Trophoblast cell (in vitro differentiated cells and primary cell): Measurements from ENCODE around the gene NKAPD1.

Experiments
- DNase-seq, 2 donors: peaks; one replicate each; pipeline ENCODE4 v3.0.0-alpha.2; 2016
- H2AFZ ChIP-seq: 2 replicates; pipeline ENCODE4 v1.6.1; 2013; ENCODE audit warnings: low read length, moderate library complexity, mild to moderate bottlenecking; ENCODE audit not compliant: insufficient read depth, poor library complexity
- H2AK5ac ChIP-seq: 2 replicates; pipeline ENCODE4 v1.6.1; 2013; ENCODE audit warnings: mild to moderate bottlenecking, low read length
- H2BK120ac ChIP-seq: 2 replicates; pipeline ENCODE4 v1.6.1; 2013; ENCODE audit warnings: low read length, mild to moderate bottlenecking, moderate library complexity; ENCODE audit not compliant: insufficient read depth, poor library complexity
- H2BK12ac ChIP-seq: 2 replicates; pipeline ENCODE4 v1.6.1; 2013; ENCODE audit warnings: mild to moderate bottlenecking, low read length, moderate library complexity
- H2BK5ac ChIP-seq: 2 replicates; pipeline ENCODE4 v1.6.1; 2013; ENCODE audit warnings: low read length, low read depth, moderate library complexity, mild to moderate bottlenecking; ENCODE audit not compliant: poor library complexity
- H3K14ac ChIP-seq: 2 replicates; pipeline ENCODE4 v1.6.1; 2013; ENCODE audit warnings: mild to moderate bottlenecking, low read length
- H3K18ac ChIP-seq: 2 replicates; pipeline ENCODE4 v1.6.1; 2013; ENCODE audit warnings: mild to moderate bottlenecking, low read length
- H3K23ac ChIP-seq: 2 replicates; pipeline ENCODE4 v1.6.1; 2013; ENCODE audit warnings: low read length
- H3K27ac ChIP-seq: 2 replicates; pipeline ENCODE4 v1.5.1; 2013; ENCODE audit warnings: low read depth, mild to moderate bottlenecking, inconsistent platforms, low read length, moderate library complexity
- H3K27me3 ChIP-seq: 2 replicates; pipeline ENCODE4 v1.6.1; 2013; ENCODE audit warnings: inconsistent platforms, mild to moderate bottlenecking, low read length, moderate library complexity; ENCODE audit not compliant: insufficient read depth
- H3K36me3 ChIP-seq, 2 experiments: 1 replicate in 1 of 2; 2 replicates in 1 of 2; pipeline ENCODE4 v1.6.1; 2013; ENCODE audit warnings: low read length in 2 of 2, mild to moderate bottlenecking in 2 of 2, moderate library complexity in 1 of 2; ENCODE audit not compliant: insufficient read depth in 2 of 2, control insufficient read depth in 1 of 2
- H3K4ac ChIP-seq: 2 replicates; pipeline ENCODE4 v1.6.1; 2013; ENCODE audit warnings: low read depth, mild to moderate bottlenecking, low read length, moderate library complexity
- H3K4me1 ChIP-seq, 2 experiments: 1 replicate in 1 of 2; 2 replicates in 1 of 2; pipeline ENCODE4 v1.6.1; 2013; ENCODE audit warnings: low read length in 2 of 2, mild to moderate bottlenecking in 2 of 2, moderate library complexity in 1 of 2; ENCODE audit not compliant: insufficient read depth in 2 of 2, control insufficient read depth in 1 of 2
- H3K4me2 ChIP-seq: 2 replicates; pipeline ENCODE4 v1.6.1; 2013; ENCODE audit warnings: inconsistent platforms, mild to moderate bottlenecking, low read length, moderate library complexity
- H3K4me3 ChIP-seq: 2 replicates; pipeline ENCODE4 v1.5.1; 2013; ENCODE audit warnings: mild to moderate bottlenecking, low read depth, low read length, inconsistent platforms
- H3K79me1 ChIP-seq: one replicate; pipeline ENCODE4 v1.6.1; 2013; ENCODE audit warnings: low read length
- H3K79me2 ChIP-seq: 2 replicates; pipeline ENCODE4 v1.6.1; 2013; ENCODE audit warnings: low read length, mild to moderate bottlenecking; ENCODE audit not compliant: control insufficient read depth, insufficient read depth, poor library complexity
- H3K9ac ChIP-seq: 2 replicates; pipeline ENCODE4 v1.6.1; 2013; ENCODE audit warnings: mild to moderate bottlenecking, low read length
- H3K9me3 ChIP-seq: 2 replicates; pipeline ENCODE4 v1.6.1; 2013; ENCODE audit warnings: low read depth, mild to moderate bottlenecking, control low read depth, inconsistent platforms, low read length; ENCODE audit not compliant: insufficient read depth
- H4K12ac ChIP-seq: 2 replicates; pipeline ENCODE4 v1.6.1; 2013; ENCODE audit warnings: low read depth, mild to moderate bottlenecking, low read length, moderate library complexity
- H4K8ac ChIP-seq: 2 replicates; pipeline ENCODE4 v1.6.1; 2013; ENCODE audit warnings: low read depth, mild to moderate bottlenecking, low read length, moderate library complexity
- H4K91ac ChIP-seq: one replicate; pipeline ENCODE4 v1.6.1; 2013; ENCODE audit warnings: low read depth, mild to moderate bottlenecking, low read length, moderate library complexity
- WGBS: extraction: QIAGEN DNeasy Blood & Tissue Kit; methylation state at CpG from one replicate; pipeline ENCODE4 v1.1.7; 2013; ENCODE audit warnings: missing lambda C conversion rate; ENCODE audit not compliant: insufficient read length, insufficient coverage; ENCODE audit errors: extremely low coverage; 5-methylcytosine and 5-hydroxymethylcytosine counted together

The NKAPD1 gene

DNA sequence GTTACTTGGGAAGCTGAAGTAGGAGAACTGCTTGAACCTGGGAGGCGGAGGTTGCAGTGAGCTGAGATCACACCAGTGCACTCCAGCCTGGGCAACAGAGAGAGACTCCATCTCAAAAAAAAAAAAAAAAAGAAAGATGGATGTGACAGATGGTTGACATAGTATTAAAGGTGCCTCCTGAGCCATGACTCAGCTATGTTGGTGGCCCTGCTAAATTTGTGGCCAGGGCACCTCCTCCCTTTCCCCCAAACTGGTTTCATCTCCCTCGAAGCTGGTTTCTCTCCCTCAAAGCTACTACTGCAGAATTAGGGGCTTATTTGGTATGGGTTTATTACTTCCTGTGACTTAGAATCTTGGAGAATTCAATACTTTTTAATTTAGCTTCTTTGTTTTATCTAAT, 44.1 kb downstream of the NKAPD1 start:
- Histone ChIP-seq H2BK120ac (no peak overlapping the region), H3K4ac (no peak overlapping the region), H2AK5ac (no peak overlapping the region), H3K9me3 (no peaks in the 10 kb centered on the region), H3K4me1 (no peaks in the 10 kb centered on the region), H3K79me1 (no peaks in the 10 kb centered on the region), H3K9ac (no peak overlapping the region), H4K8ac (no peak overlapping the region), H2BK5ac (no peak overlapping the region), H3K27me3 (no peaks in the 10 kb centered on the region), H4K91ac (no peak overlapping the region), H3K14ac (no peak overlapping the region), H2AFZ (no peak overlapping the region), H3K23ac (no peak overlapping the region), H3K27ac (no peak overlapping the region), H2BK12ac (no peak overlapping the region), H3K79me2 (no peaks in the 10 kb centered on the region), H3K4me3 (no peak overlapping the region), H3K18ac (no peak overlapping the region), H3K4me2 (no peak overlapping the region), H4K12ac (no peak overlapping the region), H3K36me3 (no peaks in the 10 kb centered on the region)
- WGBS: no CpG with 5 or more reads among the region's 2 CpGs
- DNase-seq: no peak

DNA sequence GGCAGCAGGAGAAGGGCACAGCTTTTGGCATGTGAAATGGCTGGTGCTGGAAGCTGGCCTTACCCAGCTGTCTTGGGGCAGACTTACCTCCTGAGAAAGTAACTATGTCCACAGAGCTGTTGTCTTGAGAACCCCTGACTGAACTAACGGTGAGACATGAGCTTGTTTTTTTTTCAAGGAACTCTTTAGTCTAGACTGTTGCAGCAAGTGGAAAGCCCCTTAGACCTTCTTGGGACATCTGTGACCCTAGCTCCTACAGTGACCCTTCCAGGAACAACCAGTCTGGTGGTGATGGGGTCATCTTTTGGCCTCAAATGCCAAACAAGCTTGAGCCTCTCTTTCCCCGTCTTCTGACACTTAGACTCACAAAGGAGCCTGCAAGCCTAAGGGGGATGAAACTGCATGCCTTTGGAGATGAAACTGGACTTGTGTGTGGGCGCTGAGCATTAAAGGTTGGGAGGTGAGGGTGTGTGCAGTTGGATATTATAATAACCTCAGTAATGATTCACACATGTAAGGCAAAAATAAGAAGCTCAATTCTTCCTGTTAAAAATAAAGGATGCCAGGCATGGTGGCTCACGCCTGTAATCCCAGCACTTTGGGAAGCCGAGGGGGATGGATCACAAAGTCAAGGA, 48.0 kb downstream of the NKAPD1 start:
- WGBS: no CpG with 5 or more reads among the region's 5 CpGs
- Histone ChIP-seq H2AK5ac (no peak overlapping the region), H3K27me3 (no peaks in the 10 kb centered on the region), H3K18ac (no peak overlapping the region), H4K8ac (no peak overlapping the region), H4K91ac (no peak overlapping the region), H3K4me2 (no peak overlapping the region), H3K14ac (no peak overlapping the region), H3K9ac (no peak overlapping the region), H3K23ac (no peak overlapping the region), H4K12ac (no peak overlapping the region), H3K36me3 (no peaks in the 10 kb centered on the region), H3K4ac (no peak overlapping the region), H2BK5ac (no peak overlapping the region), H3K27ac (no peak overlapping the region), H3K79me1 (no peaks in the 10 kb centered on the region), H3K4me1 (no peaks in the 10 kb centered on the region), H3K4me3 (no peak overlapping the region), H2BK120ac (no peak overlapping the region), H3K79me2 (no peaks in the 10 kb centered on the region), H2AFZ (no peak overlapping the region), H2BK12ac (no peak overlapping the region), H3K9me3 (no peaks in the 10 kb centered on the region)
- DNase-seq: no peak

- Histone ChIP-seq H2AK5ac (no peak overlapping the region), H4K8ac (no peak overlapping the region), H3K79me1 (no peaks in the 10 kb centered on the region), H3K23ac (no peak overlapping the region), H3K4me2 (no peak overlapping the region), H3K18ac (no peak overlapping the region), H3K4me3 (no peak overlapping the region), H2BK120ac (no peak overlapping the region), H3K27me3 (no peaks in the 10 kb centered on the region), H3K27ac (no peak overlapping the region), H4K91ac (no peak overlapping the region), H4K12ac (no peak overlapping the region), H3K9ac (no peak overlapping the region), H3K14ac (no peak overlapping the region), H2AFZ (no peak overlapping the region), H2BK12ac (no peak overlapping the region), H3K79me2 (no peaks in the 10 kb centered on the region), H3K4me1 (no peaks in the 10 kb centered on the region), H3K36me3 (no peaks in the 10 kb centered on the region), H2BK5ac (no peak overlapping the region), H3K9me3 (no peaks in the 10 kb centered on the region), H3K4ac (no peak overlapping the region)
- no peak for DNase-seq
- no CpG with 5 or more reads among the region's 4 CpGs for WGBS
These were observed 49.0 kb downstream of the NKAPD1 start for GRCh38 chr11:112123129-112123528.

GRCh38 chr11:112127056-112127455, 53.0 kb downstream of the NKAPD1 start:
- DNase-seq: no peak
- H4K8ac ChIP-seq: no peak overlapping the region
- H3K14ac ChIP-seq: no peak overlapping the region
- no peak overlapping the region for H3K18ac ChIP-seq
- H3K4me1 ChIP-seq: no peaks in the 10 kb centered on the region
- H4K91ac ChIP-seq: no peak overlapping the region
- no peak overlapping the region for H3K23ac ChIP-seq
- H3K4me2 ChIP-seq: no peak overlapping the region
- no peak overlapping the region for H2AFZ ChIP-seq
- no peak overlapping the region for H3K4ac ChIP-seq
- H3K9me3 ChIP-seq: no peaks in the 10 kb centered on the region
- no peak overlapping the region for H3K9ac ChIP-seq
- no peak overlapping the region for H2AK5ac ChIP-seq
- no peaks in the 10 kb centered on the region for H3K27me3 ChIP-seq
- H4K12ac ChIP-seq: no peak overlapping the region
- no peak overlapping the region for H2BK12ac ChIP-seq
- H2BK120ac ChIP-seq: no peak overlapping the region
- no peak overlapping the region for H3K27ac ChIP-seq
- no peaks in the 10 kb centered on the region for H3K79me2 ChIP-seq
- no peak overlapping the region for H3K4me3 ChIP-seq
- no CpG with 5 or more reads among the region's 2 CpGs for WGBS
- H3K79me1 ChIP-seq: no peaks in the 10 kb centered on the region
- H3K36me3 ChIP-seq: no peaks in the 10 kb centered on the region
- H2BK5ac ChIP-seq: no peak overlapping the region
